NCI-H2227 (cell line): ENCODE measurements around the gene ATP1B3.
"Not testable (repeated sequence)": the region's sequence is repeated elsewhere in the genome, so short reads cannot be mapped to it uniquely, and the experiment has no call there.

Experiments
- DNase-seq: peaks from one replicate; lab custom pipeline; 2025; ENCODE audit not compliant: unreplicated experiment; lab: John Stamatoyannopoulos, UW

ATP1B3 gene

DNA sequence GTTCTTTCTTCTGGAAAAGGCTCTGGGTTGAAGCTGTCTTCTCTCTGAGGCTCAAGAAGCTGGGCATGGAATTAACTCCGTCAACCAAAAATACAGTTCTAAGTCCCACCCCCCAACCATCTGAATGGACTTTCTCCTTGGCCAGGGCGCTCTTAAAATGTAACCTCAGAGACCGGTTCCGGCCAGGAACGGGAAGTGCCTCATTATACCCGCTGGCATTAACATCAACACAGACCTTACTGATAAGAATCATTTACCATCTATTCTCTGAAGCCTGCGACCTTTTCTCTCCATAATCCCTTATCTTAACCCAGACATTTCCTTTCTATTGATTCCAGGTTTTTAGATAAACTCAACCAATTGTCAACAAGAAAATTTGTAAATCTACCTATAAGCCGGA is 64.7 kb downstream of the ATP1B3 start:
- DNase-seq: no peak

DNA sequence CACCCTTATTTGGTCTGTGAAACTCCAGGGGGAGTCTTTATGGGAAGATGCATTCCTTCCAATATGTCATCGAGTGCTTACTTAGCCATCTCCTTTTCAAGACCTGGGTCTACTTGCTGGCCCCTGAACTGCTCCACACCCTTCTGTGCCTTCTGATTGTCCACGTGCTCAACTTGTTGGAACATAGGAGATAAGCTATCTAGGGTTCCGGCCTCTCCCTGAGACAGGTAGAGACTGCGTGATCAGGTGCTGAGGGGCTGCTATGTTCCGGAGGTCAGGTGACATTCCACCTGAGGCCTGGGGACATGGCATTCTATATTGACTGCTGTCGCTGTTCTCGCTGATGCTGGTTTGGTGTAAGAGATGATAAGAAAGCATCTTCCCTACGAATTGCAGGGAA is 65.6 kb downstream of the ATP1B3 start:
- no peak for DNase-seq

GRCh38 chr3:141945726-141946485 is 69.5 kb downstream of the ATP1B3 start:
- no peak for DNase-seq

- DNase-seq: no peak
These were observed 73.0 kb downstream of the ATP1B3 start for GRCh38 chr3:141949399-141949798.

DNA sequence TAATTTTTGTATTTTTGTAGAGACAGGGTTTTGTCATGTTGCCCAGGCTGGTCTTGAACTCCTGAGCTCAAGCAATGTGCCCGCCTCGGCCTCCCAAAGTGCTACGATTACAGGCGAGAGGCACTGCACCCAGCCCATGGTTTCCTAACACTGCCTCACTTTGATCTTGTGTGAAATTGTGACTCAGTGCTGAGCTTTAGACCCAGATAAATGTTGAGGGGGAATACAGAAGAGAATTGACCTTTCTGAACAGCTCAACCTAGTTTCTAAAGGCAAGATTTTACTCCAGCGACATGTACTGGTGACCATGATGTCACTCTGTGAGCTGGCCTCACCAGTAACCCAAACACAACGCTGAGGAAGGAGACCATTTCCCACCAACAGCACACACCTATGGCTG is 73.5 kb downstream of the ATP1B3 start:
- DNase-seq: no peak

DNA sequence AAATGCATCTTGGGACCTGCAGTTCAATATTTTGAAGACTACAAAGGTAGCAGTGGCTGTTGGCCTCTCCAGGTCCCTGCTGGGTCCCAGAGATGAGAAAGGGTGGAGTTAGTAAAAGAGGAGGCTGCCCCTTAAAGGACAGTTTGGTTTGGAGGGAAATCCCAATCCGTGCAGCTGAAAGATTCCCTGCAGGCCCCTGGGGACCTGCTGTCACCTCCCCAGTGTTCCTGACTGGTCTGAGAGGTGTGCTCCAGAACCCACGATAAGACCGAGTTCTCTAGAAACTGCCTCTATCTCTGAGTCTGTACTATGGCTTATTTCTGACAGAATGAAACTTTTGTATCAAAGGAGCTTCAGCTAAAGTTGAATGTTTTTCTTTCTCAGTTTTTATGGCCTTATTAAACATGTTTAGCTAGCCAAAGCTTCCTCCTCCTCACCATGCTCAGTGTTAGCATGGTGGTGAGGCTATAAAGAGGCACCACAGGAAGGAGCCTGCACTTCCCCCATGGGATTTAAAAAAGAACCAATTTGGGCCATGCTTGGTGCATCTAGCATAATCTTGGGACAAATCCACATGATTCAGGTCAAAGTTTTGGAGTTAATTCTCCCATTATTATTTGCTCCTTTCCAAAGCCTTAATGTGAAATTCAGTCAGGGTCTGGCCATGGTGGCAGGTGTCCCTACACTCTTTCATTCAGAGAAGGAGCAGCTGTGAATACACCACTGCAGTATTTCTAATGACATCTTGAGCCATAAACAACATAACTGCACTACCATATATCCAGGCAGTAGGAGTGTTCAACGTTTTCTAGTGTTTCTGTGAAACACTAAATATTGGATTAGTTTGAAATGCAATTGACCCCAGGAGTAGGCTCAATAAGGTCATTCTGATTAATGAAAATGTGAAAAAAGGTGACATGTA is 74.4 kb downstream of the ATP1B3 start:
- no peak for DNase-seq

GRCh38 chr3:141952611-141953010 is 76.2 kb downstream of the ATP1B3 start:
- no peak for DNase-seq

GRCh38 chr3:141955175-141955574 is 78.7 kb downstream of the ATP1B3 start:
- DNase-seq: no peak

- no peak for DNase-seq
These were observed 83.4 kb downstream of the ATP1B3 start for GRCh38 chr3:141959589-141960554.

DNA sequence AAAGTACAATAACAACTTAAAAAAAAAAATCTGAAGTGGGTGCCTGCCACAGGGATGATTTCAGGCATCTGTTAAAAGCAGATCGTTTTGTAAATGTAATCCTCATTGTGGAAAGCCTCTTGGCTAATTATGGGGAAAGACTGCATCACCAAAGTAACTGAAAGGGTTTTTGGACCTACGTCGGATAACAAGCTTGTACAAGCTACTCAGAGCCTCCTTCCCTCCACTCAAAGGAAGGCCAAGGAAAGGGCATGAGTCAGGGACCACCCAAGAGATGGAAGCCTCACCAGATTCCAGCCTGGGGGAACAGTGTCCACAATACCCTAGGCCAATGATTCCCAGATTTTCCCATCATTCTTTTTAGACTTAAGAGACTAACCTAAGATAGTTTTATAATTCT is 84.3 kb downstream of the ATP1B3 start:
- no peak for DNase-seq

GRCh38 chr3:141963301-141963700 is 86.9 kb downstream of the ATP1B3 start:
- DNase-seq: no peak

- no peak for DNase-seq
These were observed 89.0 kb downstream of the ATP1B3 start for GRCh38 chr3:141965471-141965870.

- DNase-seq: no peak
These were observed 93.3 kb downstream of the ATP1B3 start for GRCh38 chr3:141969711-141970110.

GRCh38 chr3:141971571-141971970 is 95.1 kb downstream of the ATP1B3 start:
- no peak for DNase-seq

- DNase-seq: no peak
These were observed 96.0 kb downstream of the ATP1B3 start for GRCh38 chr3:141972399-141972798.

GRCh38 chr3:141974777-141975176 is 98.3 kb downstream of the ATP1B3 start:
- not testable (repeated sequence) for DNase-seq
